ENCODE measurements around the gene AOPEP. TPM values are rescaled to one million over a fixed set of nuclear protein-coding genes. Genes with fewer than 3 reads are reported as not detected.

The AOPEP gene
- polyA plus RNA-seq, 1 donor from 2014 or later, result 10.0 TPM

DNA sequence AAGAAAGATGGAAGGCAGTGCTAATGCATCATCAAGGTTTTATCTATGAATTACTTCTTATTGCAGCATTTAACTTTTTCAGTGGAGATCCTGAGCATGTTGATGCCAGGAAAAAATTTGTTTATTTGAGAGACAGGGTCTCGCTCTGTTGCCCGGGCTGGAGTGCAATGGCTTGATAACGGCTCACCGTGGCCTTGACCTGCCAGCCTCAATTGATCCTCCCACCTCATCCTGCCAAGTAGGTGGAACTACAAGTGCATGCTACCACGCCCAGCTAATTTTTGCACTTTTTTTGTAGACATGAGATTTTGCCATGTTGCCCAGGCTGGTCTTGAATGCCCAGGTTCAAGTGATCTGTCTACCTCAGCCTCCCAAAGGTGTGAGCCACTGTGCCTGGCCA lies 47.2 kb downstream of the AOPEP start:
- H3K4me3 ChIP-seq (ENCODE audit: low read length), result no peak overlapping the region
- no peaks in the 10 kb centered on the region for H3K9me2 ChIP-seq (ENCODE audit: insufficient read depth, low read length)
- H3K9me3 ChIP-seq (ENCODE audit: low read length), result no peaks in the 10 kb centered on the region
- H4K20me1 ChIP-seq (ENCODE audit: insufficient read depth), result no peaks in the 10 kb centered on the region
- no peaks in the 10 kb centered on the region for H3F3A ChIP-seq (ENCODE audit: insufficient read depth, low read length, poor library complexity, severe bottlenecking)
- no peak for TF ChIP-seq RAD21 (conservative IDR thresholded peaks at IDR 0.05)
- TF ChIP-seq, protein P1, sequence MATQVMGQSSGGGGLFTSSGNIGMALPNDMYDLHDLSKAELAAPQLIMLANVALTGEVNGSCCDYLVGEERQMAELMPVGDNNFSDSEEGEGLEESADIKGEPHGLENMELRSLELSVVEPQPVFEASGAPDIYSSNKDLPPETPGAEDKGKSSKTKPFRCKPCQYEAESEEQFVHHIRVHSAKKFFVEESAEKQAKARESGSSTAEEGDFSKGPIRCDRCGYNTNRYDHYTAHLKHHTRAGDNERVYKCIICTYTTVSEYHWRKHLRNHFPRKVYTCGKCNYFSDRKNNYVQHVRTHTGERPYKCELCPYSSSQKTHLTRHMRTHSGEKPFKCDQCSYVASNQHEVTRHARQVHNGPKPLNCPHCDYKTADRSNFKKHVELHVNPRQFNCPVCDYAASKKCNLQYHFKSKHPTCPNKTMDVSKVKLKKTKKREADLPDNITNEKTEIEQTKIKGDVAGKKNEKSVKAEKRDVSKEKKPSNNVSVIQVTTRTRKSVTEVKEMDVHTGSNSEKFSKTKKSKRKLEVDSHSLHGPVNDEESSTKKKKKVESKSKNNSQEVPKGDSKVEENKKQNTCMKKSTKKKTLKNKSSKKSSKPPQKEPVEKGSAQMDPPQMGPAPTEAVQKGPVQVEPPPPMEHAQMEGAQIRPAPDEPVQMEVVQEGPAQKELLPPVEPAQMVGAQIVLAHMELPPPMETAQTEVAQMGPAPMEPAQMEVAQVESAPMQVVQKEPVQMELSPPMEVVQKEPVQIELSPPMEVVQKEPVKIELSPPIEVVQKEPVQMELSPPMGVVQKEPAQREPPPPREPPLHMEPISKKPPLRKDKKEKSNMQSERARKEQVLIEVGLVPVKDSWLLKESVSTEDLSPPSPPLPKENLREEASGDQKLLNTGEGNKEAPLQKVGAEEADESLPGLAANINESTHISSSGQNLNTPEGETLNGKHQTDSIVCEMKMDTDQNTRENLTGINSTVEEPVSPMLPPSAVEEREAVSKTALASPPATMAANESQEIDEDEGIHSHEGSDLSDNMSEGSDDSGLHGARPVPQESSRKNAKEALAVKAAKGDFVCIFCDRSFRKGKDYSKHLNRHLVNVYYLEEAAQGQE (IDR thresholded peaks at IDR 0.05; ENCODE audit: borderline replicate concordance), result no peak
- no peak for TF ChIP-seq TAF1 (IDR thresholded peaks at IDR 0.05; ENCODE audit: low read depth)
- no peak for TF ChIP-seq SMC3 (conservative IDR thresholded peaks at IDR 0.05; ENCODE audit: poor library complexity)
- TF ChIP-seq, protein P2, sequence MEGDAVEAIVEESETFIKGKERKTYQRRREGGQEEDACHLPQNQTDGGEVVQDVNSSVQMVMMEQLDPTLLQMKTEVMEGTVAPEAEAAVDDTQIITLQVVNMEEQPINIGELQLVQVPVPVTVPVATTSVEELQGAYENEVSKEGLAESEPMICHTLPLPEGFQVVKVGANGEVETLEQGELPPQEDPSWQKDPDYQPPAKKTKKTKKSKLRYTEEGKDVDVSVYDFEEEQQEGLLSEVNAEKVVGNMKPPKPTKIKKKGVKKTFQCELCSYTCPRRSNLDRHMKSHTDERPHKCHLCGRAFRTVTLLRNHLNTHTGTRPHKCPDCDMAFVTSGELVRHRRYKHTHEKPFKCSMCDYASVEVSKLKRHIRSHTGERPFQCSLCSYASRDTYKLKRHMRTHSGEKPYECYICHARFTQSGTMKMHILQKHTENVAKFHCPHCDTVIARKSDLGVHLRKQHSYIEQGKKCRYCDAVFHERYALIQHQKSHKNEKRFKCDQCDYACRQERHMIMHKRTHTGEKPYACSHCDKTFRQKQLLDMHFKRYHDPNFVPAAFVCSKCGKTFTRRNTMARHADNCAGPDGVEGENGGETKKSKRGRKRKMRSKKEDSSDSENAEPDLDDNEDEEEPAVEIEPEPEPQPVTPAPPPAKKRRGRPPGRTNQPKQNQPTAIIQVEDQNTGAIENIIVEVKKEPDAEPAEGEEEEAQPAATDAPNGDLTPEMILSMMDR (IDR thresholded peaks at IDR 0.05; ENCODE audit: poor library complexity, severe bottlenecking), result no peak
- TF ChIP-seq EZH2 (IDR thresholded peaks at IDR 0.05; ENCODE audit: borderline replicate concordance, insufficient read depth, low read length, poor library complexity, severe bottlenecking), result no peak
- TF ChIP-seq EP300 (conservative IDR thresholded peaks at IDR 0.05; ENCODE audit: poor library complexity, severe bottlenecking), result no peak
- no peak overlapping the region for H3K27ac ChIP-seq (ENCODE audit: low read length)
- H3K27me3 ChIP-seq (ENCODE audit: insufficient read depth, low read depth, low read length), result no peaks in the 10 kb centered on the region
- H3K4me2 ChIP-seq (ENCODE audit: low read length), result no peak overlapping the region
- H2AFZ ChIP-seq (ENCODE audit: low read depth, low read length), result no peak overlapping the region
- H3K36me3 ChIP-seq (ENCODE audit: insufficient read depth, low read length), result no peaks in the 10 kb centered on the region
- no peak overlapping the region for H3K9ac ChIP-seq (ENCODE audit: low read length)
- H3K79me2 ChIP-seq (replicated peaks; ENCODE audit: insufficient read depth, low read length), result no peaks in the 10 kb centered on the region

GRCh38 chr9:94778013-94778412 lies 51.5 kb downstream of the AOPEP start:
- Histone ChIP-seq H3K36me3 (ENCODE audit: insufficient read depth, low read length) (no peaks in the 10 kb centered on the region), H3K9ac (ENCODE audit: low read length) (no peak overlapping the region), H3K79me2 (replicated peaks; ENCODE audit: insufficient read depth, low read length) (no peaks in the 10 kb centered on the region), H3K4me3 (ENCODE audit: low read length) (no peak overlapping the region), H3F3A (ENCODE audit: insufficient read depth, low read length, poor library complexity, severe bottlenecking) (no peaks in the 10 kb centered on the region), H3K9me2 (ENCODE audit: insufficient read depth, low read length) (no peaks in the 10 kb centered on the region), H4K20me1 (ENCODE audit: insufficient read depth) (no peaks in the 10 kb centered on the region), H3K9me3 (ENCODE audit: low read length) (no peaks in the 10 kb centered on the region), H3K27me3 (ENCODE audit: insufficient read depth, low read depth, low read length) (no peaks in the 10 kb centered on the region), H3K27ac (ENCODE audit: low read length) (no peak overlapping the region), H3K4me2 (ENCODE audit: low read length) (no peak overlapping the region), H2AFZ (ENCODE audit: low read depth, low read length) (no peak overlapping the region)
- TF ChIP-seq POLR2AphosphoS5 (IDR thresholded peaks at IDR 0.05) (no peak), TAF1 (IDR thresholded peaks at IDR 0.05; ENCODE audit: low read depth) (no peak)

DNA sequence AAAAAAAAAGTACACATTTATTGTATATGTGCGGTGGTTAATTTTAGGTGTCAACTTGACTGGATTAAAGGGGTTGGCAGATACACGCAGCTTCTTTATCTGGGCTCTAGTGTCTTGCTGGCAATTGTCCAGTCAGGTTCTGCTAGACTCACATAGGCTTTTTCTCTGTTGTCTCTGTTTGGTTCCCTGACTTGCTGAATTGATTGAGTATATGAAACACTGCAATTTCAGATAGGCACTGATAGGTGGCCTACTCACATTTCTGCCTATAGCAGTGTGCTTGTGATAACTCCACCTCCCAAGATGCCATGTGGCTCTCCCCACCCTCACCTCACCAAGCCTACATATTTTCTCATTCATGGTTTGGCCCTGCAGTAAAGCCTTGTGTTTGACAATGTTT lies 52.5 kb downstream of the AOPEP start:
- Histone ChIP-seq H3K27me3 (ENCODE audit: insufficient read depth, low read depth, low read length) (no peaks in the 10 kb centered on the region), H3K36me3 (ENCODE audit: insufficient read depth, low read length) (no peaks in the 10 kb centered on the region), H3K79me2 (replicated peaks; ENCODE audit: insufficient read depth, low read length) (no peaks in the 10 kb centered on the region), H2AFZ (ENCODE audit: low read depth, low read length) (no peak overlapping the region), H4K20me1 (ENCODE audit: insufficient read depth) (no peaks in the 10 kb centered on the region), H3K4me2 (ENCODE audit: low read length) (no peak overlapping the region), H3F3A (ENCODE audit: insufficient read depth, low read length, poor library complexity, severe bottlenecking) (no peaks in the 10 kb centered on the region), H3K9me2 (ENCODE audit: insufficient read depth, low read length) (no peaks in the 10 kb centered on the region), H3K9ac (ENCODE audit: low read length) (no peak overlapping the region), H3K4me3 (ENCODE audit: low read length) (no peak overlapping the region), H3K27ac (ENCODE audit: low read length) (no peak overlapping the region), H3K9me3 (ENCODE audit: low read length) (no peaks in the 10 kb centered on the region)
- TF ChIP-seq MXI1 (conservative IDR thresholded peaks at IDR 0.05; ENCODE audit: poor library complexity, severe bottlenecking), result no peak
- TF ChIP-seq, protein P2 (IDR thresholded peaks at IDR 0.05; ENCODE audit: poor library complexity, severe bottlenecking), result no peak
- TF ChIP-seq EZH2 (IDR thresholded peaks at IDR 0.05; ENCODE audit: borderline replicate concordance, insufficient read depth, low read length, poor library complexity, severe bottlenecking), result no peak
- TF ChIP-seq EP300 (conservative IDR thresholded peaks at IDR 0.05; ENCODE audit: poor library complexity, severe bottlenecking), result no peak
- no peak for TF ChIP-seq RAD21 (conservative IDR thresholded peaks at IDR 0.05)
- TF ChIP-seq POLR2AphosphoS5 (IDR thresholded peaks at IDR 0.05), result no peak
- TF ChIP-seq SMC3 (conservative IDR thresholded peaks at IDR 0.05; ENCODE audit: poor library complexity), result no peak
- no peak for TF ChIP-seq TAF1 (IDR thresholded peaks at IDR 0.05; ENCODE audit: low read depth)
- TF ChIP-seq, protein P1 (IDR thresholded peaks at IDR 0.05; ENCODE audit: borderline replicate concordance), result no peak
